Kasumi-1 (cell line): ENCODE measurements around the gene CPN1.

ENCODE experiments used
- DNase-seq, 2 experiments: peaks; one replicate each; lab custom pipeline; 2025; lab: John Stamatoyannopoulos, UW

CPN1 gene

DNA sequence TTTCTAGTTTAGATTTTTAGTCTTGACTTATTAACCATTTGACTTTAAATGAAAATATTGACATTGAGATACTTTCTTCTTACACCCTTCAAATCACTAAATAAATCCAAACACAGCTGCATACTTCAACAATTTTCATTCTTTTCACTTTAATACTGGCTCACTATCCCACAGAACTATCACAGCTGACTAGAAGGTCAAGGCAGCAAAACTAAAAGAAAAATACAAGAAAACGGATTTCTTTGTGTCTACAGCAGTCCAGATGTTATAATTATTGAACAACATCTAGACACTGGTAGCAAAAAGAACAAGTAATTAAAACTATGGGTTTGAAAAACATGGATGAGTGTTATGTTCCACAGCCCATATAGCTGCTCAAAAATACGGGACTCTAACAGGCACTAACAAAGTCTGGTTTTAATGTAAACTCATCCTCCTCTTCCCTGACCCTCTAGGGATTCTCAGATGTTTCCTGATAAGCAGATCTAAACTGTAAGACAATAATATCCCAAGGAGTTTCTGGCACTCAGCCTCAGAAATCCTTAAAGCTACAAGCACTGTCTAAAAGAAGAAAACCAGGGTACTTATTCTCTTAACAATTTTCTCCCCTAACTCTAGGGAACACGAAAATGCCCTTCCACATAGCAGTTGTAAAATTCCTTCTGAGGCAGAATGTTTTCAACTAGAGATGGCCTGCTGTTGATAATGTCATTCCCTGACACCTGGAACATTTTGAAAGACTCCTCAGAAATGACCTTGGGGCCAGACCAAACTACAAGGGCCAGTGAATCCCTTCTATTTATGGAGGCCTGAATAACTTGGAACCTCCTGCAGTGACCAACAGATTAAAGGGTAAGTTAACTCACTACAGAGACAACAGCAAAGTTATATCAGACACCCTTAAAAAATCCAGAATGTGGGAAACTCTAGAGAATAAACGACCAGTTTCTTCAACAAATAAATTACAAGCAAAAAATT, 84.7 kb downstream of the CPN1 start:
- no peak for DNase-seq

DNA sequence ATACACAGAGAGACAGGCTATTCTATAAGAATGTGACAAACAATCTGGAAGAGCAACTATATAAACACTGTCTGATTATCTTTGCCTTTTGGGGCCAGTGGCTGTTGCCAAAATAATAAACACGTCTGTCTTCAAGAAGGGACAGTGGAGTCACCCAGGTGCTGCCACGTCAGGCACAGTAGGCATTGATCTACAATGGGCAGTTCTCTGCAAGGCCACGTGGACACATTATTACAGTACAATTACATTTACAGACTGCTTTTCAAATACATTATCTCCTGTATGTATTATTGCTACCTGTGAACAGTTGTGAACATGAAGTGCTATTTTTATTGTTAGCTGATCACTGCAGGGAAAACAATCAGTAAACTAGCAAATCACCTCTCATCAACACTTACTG, 86.0 kb downstream of the CPN1 start:
- DNase-seq: no peak

DNA sequence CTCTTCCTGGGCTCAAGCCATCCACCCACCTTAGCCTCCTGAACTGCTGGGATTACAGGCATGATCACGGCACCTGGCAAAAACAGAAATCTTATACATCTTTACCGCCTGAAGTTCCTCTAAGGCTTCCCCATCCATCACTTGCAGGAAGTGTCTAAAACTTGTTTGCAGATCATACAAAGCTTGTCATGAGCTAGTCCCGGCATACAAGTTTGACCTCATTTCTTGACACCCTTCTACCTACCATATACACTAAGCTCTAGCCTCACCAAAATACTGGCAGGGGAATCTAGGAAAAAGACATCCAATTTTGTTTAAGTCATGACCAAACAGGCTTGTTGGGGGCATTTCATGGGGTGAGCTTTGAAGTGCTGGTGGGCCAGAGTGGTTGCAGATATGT, 86.4 kb downstream of the CPN1 start:
- DNase-seq: no peak

DNA sequence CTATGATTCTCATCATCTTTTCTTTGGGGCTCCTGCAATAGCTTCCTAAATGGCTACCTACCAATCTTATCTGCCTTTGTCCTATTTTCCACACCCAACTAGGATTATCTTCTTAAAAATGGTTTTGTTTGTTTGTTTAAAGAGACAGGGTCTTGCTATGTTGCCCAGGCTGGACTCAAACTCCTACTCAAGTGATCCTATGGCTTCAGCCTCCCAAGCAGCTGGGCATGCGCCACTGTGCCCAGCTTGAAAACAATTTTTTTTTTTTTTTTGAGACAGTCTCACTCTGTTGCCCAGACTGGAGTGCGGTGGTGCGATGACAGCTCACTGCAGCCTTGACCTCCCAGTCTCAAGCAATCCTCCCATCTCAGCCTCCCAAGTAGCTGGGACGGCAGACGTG, 86.9 kb downstream of the CPN1 start:
- no peak for DNase-seq

DNA sequence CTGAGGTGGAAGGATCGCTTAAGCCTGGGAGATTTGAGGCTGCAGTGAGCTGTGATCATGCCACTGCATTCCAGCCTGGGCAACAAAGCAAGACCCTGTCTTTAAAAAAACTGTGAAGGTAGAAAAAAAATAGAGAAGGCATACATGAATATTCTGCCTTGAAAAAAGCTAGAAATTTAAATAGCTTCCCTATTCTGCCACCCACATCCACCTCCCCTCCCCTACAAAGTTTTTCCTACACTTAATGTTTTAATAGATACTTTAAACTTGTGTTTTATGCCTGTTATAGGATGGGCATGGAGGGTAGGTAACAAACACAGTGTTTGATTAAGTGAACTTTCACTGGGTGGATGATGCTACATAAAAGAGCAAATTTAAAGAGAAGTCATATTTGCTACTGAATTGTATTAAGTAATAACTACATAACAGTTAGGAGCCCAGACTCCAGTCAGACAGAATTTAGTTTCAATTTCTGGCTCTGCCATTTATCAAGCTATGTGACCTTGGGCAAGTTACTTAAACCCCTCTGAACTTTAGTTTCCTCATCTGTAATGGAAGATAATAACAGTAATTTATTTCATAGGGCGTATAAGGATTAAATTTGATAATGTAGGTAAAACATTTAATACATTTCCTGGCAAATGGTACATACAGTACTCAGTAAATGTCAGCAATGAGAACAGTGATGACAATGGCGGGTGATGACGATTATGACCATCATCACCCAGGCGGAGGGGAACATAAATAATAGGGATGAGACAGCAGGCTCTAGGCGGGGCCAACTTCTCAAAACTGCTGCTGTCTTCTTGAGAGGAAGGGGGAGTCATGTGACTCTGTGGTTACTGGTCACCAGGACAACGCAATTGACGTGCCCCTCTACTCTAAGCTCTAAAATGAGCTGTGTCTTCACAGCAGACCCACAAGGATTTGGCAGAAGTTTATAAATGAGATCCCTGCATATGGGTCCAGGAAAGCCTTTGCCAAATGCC, 87.7 kb downstream of the CPN1 start:
- DNase-seq: peak; percentile 95 to 98
